Stimulated activated CD4-positive, alpha-beta T cell treated with anti-CD3 and anti-CD28 coated beads, Interleukin-15, amount 100 ng/mL, for 48 hours (primary cell): ENCODE measurements around the gene CACUL1.
"Not testable (repeated sequence)": the region's sequence is repeated elsewhere in the genome, so short reads cannot be mapped to it uniquely, and the experiment has no call there.

Experiments
- DNase-seq, 2 donors: peaks; one replicate each; pipeline ENCODE4 v3.0.0-alpha.2; 2020; ENCODE audit warnings: low read depth in 2 of 2

The CACUL1 gene

DNA sequence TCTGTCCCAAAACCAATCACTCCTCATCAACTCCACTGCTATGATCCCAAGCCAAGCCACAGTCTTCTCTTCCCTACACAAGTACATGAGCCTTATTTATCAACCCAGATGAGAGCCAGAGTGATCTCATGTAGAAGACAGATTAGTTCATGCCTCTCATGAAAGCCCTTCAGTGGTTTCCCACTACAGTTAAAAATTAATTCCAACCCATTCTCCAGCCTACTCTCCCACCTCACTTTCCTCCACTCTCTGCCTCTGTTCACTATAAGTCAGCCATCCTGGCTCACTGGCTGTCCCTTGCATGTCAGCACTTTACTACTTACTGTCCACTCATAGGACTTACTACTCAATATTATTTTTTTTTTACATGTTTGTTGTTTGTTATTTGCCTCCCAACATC is 67.3 kb downstream of the CACUL1 start:
- DNase-seq, result no peak

DNA sequence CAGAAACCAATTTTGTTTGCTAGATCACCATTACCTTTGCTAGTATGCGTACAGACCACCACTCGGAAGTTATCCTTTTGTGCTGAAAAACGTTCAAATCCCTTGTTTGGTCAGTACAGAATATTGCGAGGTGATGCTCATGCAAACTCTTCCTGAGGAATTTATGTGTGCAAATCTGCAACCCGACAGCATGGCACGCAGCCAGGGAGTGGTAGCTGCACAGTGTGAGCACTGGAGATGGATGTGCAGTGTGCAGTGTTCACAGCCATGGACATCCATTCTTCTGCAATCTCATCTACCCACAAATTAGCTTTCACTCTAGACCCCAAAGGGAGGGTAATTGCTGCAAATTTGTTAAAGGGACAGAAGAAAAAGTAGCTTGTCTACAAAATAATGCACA is 72.2 kb downstream of the CACUL1 start:
- DNase-seq, result no peak

DNA sequence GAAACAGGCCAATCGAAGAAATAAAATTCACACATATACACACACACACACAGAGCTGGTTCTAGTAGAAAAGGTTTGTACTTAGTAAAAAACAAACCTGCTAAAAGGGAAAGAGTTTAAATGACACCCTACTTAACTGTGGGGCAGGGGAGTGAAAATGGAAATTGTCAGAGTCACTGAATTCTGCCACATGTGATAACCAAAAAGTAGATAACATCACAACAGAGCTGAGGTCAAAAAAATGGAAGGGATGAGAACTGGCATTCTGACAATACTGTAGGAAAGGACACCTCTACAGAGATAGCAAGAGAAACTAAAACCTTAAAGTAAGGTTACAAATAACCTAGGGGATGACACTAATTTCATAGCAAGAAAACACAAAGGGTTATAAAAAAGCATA is 74.6 kb downstream of the CACUL1 start:
- no peak for DNase-seq

DNA sequence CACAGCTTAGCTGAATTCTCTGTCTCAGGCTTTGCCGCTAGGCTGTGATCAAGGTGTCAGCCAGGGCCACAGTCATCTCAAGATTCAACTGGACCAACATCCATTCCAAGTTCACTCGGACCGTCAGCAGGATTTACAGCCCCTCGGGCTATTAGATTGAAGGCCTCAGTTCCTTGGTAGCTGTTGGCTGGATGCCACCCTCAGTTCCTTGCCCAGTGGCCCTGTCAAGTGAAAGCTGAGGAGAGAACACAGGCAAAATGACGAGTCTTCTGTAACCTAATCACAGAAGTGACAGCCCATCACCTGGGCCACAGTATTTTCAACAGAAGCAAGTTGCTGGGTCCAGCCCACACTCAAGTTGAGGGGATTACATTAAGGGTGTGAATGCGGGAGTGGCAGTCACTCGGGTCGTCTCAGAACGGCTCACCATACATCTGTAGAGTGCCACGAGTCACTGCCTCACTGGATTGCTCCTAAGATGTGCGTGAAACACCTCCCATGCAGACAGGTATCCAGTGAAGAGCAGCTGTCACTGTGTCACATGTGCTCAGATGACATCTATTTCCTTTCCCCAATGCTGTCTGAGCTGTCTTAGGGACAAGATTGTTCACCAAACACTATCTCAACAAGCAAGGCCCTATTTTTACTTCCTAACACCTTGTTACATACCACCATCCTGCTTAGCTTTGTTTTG is 80.4 kb downstream of the CACUL1 start:
- no peak for DNase-seq

DNA sequence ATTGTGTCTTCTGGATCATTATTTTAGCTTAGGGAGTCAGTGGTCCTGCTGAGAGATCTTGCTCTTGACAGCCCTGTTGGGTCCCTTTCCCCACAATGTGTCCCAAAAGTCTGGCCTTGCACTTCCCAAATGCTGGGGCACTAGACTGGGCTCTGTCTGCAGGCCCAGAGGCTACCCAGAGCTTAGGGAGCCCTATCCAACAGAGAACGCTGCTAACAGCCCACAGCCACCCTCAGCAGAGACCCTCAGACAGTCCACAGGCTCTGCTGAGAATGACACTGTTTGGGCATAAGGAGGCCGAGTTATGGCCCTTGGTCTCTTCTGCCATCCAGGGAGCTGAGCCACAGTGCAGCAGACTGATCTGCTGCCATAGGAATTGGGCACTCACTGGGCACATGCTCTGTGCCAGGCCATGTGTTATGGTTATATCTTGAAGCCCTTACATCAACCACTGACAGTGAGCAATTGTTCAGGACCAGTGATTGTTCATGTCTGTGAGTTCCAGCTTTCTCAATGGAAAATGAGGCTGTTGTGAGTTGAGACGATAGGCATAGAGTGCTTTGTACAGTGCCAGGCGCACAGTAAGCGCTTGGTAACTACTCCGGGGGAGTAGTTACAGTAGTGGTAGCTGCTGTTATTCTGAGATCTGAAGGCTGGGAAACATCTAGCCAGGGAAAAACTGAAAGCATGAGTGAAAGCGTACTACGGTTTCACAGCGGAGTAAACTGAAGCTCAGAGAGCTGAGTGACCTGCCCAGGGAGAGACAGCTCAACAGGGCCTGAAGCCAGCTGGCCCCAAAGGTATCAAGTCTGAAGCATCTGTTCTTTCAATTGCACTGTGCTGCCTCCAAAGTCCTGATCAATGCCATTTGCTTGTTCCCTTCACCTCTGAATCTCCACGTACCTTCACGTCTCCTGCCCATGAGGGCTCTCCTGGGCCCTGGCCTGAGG is 81.7 kb downstream of the CACUL1 start:
- DNase-seq, result no peak

DNA sequence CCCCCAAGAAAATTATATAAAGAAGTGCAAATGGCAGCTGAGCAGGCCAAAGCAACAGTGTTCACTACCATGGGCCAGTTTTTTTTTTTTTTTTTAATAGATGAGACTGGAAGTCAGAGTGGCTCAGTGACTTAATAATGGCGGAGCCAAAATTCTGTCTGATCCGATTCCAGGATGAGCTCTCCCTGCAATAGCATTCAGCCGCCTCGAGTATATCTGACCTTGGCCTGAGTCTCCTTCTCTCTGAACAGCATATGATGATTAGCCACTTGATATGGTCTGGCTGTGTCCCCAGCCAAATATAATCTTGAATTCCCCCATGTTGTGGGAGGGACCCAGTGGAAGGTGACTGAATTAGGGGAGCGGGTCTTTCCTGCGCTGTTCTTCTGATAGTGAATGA is 82.6 kb downstream of the CACUL1 start:
- no peak for DNase-seq

DNA sequence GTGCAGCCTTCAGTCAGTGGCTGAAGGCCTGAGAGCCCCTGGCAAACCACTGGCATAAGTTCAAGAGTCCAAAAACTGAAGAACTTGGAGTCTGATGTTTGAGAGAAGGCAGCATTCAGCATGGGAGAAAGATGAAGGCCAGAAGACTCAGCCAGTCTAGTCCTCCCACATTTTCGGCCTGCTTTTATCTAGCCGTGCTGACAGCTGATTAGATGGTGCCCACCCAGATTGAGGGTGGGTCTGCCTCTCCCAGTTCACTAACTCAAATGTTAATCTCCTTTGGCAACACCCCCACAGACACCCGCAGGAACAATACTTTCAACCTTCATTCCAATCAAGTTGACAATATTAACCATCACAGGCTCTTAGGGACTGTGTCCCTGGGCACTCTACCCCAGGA is 83.5 kb downstream of the CACUL1 start:
- DNase-seq, result not testable (repeated sequence)

DNA sequence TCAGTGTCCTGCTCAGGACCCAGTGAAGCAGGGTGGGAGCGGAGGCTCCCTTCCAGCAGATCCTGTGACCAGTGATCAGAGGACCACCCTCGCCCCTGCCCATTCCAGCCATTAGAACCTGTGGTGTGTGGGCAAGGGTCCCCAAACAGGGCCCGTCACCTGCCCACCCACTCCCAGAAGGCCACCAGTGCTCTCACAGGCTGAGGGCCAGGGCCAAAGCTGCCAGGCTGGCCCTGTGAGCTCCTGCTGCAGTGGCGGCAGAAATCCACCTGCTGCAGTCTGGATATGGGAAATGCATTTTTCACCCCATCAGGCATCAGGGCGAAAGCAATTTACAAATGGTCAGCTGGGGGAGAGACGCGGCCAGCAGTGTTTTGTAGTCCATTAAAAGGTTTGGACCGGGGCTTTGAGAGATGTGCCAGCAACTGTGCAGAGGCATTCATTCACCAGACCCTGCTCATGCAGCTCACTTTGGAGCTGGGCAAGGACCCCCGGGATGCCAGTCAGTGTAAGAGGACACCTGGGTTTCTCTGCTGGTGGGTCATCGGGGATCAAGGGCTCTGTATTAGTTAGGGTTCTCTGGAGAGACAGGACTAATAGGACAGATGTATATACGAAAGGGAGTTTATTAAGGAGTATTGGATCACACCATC is 84.2 kb downstream of the CACUL1 start:
- no peak for DNase-seq

DNA sequence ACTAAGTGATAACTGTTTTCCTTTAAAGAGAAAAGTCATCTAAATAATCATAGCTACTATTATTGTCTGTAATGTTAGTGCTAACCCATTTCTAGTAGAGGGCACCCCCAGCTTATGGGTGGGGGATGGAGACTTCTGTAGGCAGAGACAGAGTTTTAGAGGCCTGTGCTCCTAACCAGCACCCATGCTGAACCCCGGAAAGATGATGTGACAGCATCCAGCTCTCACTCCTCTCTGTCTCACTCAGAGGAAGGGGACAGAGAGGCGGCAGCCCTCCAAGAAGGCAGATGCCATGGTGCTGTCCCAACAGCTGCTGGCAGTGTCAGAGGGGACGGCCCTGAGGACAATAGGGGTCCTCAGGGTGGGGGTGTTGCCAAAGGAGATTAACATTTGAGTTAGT is 84.9 kb downstream of the CACUL1 start:
- no peak for DNase-seq

DNA sequence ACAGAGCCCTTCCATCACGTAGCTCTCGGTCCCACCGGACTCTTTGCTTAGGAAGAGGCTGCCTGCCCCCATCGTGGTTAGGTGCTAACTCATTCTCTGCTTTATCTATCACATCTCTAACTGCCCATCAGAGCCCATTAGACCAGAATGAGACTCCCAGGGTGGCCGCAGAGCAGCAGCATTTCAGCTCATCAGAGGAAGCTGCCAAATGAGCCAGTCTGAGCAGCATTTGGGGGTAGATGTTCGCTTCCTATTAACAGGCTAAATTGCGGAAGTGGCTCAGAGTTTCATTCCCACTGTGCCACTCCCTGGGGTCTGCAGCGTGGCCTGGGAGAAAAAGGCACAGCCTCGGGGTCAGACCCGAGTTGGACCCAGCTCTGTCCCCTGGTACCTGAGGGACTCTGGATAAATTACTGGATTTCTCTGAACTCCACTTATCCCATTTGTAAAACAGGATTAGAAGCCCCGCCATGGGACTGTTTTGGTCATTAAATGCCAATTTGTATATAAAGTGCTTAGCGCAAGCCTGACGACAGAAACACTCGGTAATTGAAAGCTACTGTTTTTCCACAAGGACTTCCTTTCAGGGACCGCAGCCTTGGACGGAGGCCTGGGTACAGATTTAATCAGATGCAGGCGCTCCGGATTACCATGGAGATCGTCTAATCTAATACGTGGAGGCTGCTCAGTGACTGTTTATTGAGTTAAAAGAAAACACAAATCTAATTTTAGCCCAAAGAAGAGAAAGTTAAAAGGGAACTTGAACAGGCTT is 85.6 kb downstream of the CACUL1 start:
- no peak for DNase-seq

DNA sequence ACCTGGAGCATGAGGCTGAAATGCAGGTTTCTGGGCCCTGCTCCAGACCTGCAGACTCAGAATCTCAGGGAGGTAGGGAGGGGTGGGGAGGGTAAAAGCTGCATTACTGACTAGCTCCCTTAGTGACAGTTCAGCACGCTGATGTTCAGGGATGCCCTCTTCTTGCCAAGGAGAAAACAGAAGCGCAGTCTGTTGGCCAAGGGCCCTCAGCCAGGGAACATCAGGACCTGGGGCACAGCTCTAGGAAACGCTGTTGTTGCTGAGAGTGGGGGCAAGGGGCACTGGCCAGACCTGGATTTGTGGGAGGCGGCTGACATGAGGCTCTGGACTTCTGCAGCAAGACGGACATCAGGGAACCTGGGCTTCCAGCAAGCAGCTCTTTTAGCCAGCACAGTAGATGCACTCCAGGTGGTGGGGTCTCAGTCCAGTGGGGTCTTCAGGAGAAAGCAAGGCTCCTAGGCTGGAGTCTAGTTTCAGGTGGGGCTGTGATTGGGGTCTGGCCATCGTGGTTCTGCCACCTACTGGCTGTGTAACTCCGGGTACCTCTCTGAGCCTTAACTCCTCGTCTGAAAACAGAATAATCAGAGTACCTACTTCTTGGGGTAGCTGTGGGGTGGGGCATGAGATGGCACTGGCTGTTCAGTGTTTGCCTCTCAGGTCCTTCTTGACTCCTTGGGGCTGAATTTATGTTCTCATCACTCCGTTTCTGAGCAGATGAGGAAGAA is 86.4 kb downstream of the CACUL1 start:
- no peak for DNase-seq

DNA sequence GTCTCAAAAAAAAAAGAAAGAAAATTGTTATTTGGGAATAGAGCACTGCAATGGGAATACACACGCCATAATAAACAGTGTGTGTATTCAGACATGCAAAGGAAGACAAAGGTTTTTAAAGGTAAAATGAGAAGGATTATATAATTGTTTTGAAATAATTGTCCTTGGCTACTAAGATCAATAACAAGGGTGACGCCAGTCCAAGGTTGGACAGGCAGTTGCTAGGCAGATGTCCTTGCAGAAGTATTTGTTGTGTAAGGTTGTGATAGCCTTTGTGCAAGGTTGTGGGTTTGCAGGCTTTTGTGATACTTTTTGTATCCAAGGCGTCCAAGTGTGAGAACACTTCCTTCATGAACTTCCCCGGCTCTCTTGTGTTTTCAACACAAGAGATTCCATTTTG is 87.0 kb downstream of the CACUL1 start:
- no peak for DNase-seq

DNA sequence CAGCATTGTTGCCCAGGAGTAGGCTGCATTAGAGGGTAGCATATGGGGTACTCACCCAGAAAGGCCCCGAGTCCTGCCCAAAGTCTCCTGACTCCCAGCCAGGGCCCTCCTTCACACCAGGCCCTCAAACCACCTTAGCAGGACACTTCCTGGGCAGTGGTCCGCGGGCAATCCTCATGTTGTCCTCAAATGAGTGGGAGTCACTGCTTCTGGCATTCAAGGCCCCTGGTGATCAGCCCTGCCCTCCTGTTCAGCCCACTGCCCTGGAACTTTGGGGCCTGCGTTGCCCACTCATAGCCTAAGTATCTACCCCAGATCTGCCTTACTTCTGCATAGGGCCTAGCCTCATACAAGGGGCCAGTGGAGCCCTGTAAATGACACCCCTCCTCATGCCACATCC is 88.4 kb downstream of the CACUL1 start:
- no peak for DNase-seq

DNA sequence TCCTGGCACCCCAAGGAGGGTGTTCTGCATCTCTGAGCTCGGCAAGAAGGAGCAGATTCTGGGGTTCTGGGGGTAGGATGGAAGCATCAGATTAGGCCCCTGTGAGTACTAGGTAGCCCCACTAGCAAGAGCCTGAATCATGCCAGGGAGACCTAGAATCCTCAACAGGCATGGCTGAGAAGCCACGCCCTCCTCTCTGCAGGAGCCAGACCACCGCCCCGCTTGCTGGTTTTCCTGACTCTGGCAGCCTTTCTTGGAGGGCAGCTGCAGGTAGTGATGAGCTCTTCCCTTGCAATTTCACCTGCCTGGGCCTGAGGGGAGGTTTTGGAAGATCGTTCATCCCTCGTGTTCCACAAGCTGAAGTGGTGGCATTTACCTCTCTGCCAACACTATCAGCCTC is 90.4 kb downstream of the CACUL1 start:
- DNase-seq, result no peak

DNA sequence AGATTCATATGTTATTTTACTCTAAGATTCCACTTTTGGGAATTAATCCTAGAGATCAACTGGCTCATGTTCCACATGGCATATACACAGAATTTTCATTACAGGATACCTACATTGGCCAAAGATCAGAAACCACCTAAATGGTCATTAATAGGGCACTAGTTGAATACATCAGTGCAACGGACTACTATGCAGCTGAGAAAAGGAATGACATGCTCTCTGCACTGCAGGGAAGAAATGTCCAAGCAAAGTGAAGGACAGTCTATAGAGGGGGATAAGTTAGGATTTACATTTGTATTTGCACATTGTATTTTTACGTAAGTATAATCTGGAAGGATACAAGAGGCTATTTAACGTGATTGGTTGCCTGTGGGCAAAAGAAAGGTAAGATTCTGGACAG is 91.6 kb downstream of the CACUL1 start:
- DNase-seq, result no peak

DNA sequence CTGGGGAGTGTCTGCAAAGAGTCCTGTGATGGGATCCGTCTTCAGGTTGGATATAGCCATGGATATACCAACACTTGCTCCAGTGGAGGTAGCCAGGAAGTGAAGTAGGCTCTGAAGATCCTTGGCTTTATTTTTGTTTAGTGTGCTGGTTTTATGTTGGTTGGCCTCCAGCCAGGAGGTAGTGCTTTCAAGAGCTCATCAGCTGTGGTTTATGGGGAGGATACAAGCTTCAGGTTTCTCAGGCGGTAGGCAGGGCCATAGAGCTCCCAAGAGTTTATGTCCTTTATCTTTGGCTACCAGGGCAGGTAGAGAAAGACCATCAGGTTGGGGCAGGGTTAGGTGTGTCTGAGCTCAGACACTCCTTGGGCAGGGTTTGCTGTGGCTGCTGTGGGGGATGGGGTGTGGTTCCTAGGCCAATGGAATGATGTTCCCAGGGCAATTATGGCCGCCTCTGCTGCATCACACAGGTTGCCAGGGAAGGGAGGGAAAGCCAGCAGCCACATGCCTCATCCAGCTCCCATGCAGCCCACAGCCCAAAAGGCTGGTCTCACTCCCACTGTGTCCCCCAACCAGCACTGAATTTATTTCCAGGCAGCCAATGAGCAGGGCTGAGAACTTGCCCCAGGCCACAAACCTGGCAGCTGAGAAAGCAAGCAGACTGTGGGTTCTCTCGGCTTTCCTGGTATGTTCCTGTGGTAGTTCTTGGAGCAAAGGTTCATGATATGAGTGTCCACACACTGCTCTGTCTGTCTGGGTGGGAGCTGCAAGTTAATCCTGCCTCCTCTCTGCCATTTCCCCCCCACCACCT is 92.3 kb downstream of the CACUL1 start:
- DNase-seq, result no peak

DNA sequence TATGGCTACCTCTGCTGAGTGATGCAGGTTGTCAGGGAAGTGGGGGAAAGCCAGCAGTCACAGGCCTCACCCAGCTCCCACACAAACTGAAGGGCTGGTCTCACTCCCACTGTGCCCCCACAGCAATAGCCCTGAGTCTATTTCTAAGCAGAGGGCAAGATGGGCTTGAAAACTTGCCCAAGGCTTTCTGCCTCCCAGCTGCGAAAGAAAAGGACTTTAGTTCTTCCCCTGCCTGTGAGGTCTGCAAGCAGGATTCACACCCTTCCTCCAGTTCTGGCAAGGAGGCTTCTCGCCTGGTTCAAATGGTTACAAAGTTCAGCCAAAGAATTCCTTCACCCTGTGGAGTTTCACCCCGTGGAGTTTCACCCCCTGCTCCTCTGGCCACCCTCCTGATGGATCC is 96.0 kb downstream of the CACUL1 start:
- no peak for DNase-seq

DNA sequence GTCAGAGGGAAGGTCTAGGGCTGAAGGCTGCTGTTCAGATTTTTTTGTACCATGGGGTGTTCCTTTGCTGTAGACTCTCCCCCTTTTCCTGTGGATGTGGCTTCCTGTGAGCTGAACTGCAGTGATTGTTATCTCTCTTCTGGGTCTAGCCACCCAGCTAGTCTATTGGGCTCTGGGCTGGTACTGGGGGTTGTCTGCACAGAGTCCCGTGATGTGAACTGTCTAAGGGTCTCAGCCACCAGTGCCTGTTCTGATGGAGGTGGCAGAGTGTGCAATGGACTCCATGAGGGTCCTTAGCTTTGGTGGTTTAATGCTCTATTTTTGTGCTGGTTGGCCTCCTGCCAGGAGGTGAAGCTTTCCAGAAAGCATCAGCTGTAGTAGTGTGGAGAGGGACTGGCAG is 96.6 kb downstream of the CACUL1 start:
- not testable (repeated sequence) for DNase-seq

DNA sequence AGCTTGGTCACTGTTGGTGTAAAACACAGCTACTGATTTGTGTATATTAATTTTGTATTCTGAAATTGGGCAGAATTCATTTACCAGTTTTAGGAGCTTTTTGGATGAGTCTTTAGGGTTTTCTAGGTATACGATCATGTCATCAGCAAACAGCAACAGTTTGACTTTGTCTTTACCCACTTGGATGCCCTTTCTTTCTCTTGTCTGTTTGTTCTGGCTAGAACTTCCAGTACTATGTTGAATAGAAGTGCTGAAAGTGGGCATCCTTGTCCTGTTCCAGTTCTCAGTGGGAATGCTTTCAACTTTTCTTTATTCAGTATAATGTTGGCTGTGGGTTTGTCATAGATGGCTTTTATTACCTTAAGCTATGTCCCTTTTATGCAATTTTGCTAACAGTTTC is 109.5 kb downstream of the CACUL1 start:
- not testable (repeated sequence) for DNase-seq

DNA sequence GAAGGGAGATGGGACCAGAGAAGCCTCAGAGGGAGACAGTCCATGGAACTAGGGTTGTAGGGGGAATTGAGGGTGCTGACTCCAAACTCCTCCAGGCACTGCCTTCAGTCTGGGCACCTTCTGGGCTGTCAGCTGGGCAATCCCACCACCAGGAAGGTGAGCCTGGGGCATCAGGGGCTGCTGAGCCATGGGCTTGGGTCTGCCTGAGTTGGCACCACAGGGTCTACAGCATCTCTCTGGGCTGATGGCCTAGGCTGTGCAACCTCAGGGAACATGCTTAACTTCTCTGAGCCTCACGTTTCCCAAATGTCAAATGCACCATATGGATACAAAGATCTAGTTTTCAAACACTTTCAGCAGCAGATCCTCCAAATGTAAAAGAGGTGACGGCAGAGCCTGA is 112.5 kb downstream of the CACUL1 start:
- no peak for DNase-seq
